DOHH2 (cell line): ENCODE measurements around the gene CRAT.

Source experiments
- H3F3A ChIP-seq: fragments of 200-600 bp; sonication (generic), shearing (Covaris generic); 2 replicates; pipeline ENCODE4 v1.6.0; 2016; ENCODE audit warnings: antibody characterized with exemption, mild to moderate bottlenecking; ENCODE audit not compliant: control insufficient read depth, insufficient read depth
- H3K27ac ChIP-seq: fragments of 200-600 bp; sonication (generic); 2 replicates; pipeline ENCODE4 v1.5.1; 2014; ENCODE audit warnings: low read depth, mild to moderate bottlenecking, low read length, moderate library complexity
- H3K27me3 ChIP-seq: fragments of 200-600 bp; sonication (generic); 2 replicates; pipeline ENCODE4 v1.6.1; 2014; ENCODE audit warnings: mild to moderate bottlenecking, low read length, mixed read lengths; ENCODE audit not compliant: control insufficient read depth
- H3K36me3 ChIP-seq: fragments of 200-600 bp; sonication (generic); 2 replicates; pipeline ENCODE4 v1.6.1; 2014; ENCODE audit warnings: mild to moderate bottlenecking, low read length, moderate library complexity, mixed read lengths; ENCODE audit not compliant: control insufficient read depth
- H3K4me1 ChIP-seq: fragments of 200-600 bp; sonication (generic); 2 replicates; pipeline ENCODE4 v1.6.1; 2014; ENCODE audit warnings: mild to moderate bottlenecking, low read length, mixed read lengths; ENCODE audit not compliant: control insufficient read depth
- H3K4me2 ChIP-seq: fragments of 200-600 bp; sonication (generic); 2 replicates; pipeline ENCODE4 v1.6.0; 2014; ENCODE audit warnings: mild to moderate bottlenecking, low read length, moderate library complexity
- H3K4me3 ChIP-seq: fragments of 200-600 bp; sonication (generic); 2 replicates; pipeline ENCODE4 v1.5.1; 2014; ENCODE audit warnings: mild to moderate bottlenecking, low read length, mixed read lengths
- H3K79me2 ChIP-seq: fragments of 200-600 bp; sonication (generic); 2 replicates; pipeline ENCODE4 v1.6.1; 2014; ENCODE audit warnings: mild to moderate bottlenecking, low read length, mixed read lengths; ENCODE audit not compliant: control insufficient read depth
- H3K9me2 ChIP-seq: fragments of 200-600 bp; sonication (generic); replicated peaks from 2 replicates; pipeline ENCODE4 v1.6.1; 2014; ENCODE audit warnings: mild to moderate bottlenecking, low read length, mixed read lengths; ENCODE audit not compliant: control insufficient read depth
- H3K9me3 ChIP-seq: fragments of 200-600 bp; sonication (generic); 2 replicates; pipeline ENCODE4 v1.6.1; 2014; ENCODE audit warnings: antibody characterized with exemption, low read length, mixed read lengths; ENCODE audit not compliant: control insufficient read depth, insufficient read depth
- H4K20me1 ChIP-seq: fragments of 200-600 bp; sonication (generic); 2 replicates; pipeline ENCODE4 v1.6.0; 2014; ENCODE audit warnings: low read depth, mild to moderate bottlenecking, antibody characterized with exemption, low read length, moderate library complexity; ENCODE audit not compliant: control insufficient read depth, insufficient read depth
- EZH2phosphoT487 ChIP-seq: fragments of 200-600 bp; sonication (generic); IDR thresholded peaks from 2 replicates; pipeline ENCODE4 v1.6.1; 2017; ENCODE audit warnings: borderline replicate concordance, mild to moderate bottlenecking, antibody characterized with exemption, low read length, moderate library complexity, mixed read lengths
- TF ChIP-seq, protein P1 (sequence below): fragments of 200-600 bp; sonication (generic); IDR thresholded peaks from one replicate; pipeline ENCODE4 v1.5.1; 2014; ENCODE audit warnings: antibody characterized with exemption, mild to moderate bottlenecking, low read depth, low read length; ENCODE audit not compliant: poor library complexity, severe bottlenecking

The CRAT gene

DNA sequence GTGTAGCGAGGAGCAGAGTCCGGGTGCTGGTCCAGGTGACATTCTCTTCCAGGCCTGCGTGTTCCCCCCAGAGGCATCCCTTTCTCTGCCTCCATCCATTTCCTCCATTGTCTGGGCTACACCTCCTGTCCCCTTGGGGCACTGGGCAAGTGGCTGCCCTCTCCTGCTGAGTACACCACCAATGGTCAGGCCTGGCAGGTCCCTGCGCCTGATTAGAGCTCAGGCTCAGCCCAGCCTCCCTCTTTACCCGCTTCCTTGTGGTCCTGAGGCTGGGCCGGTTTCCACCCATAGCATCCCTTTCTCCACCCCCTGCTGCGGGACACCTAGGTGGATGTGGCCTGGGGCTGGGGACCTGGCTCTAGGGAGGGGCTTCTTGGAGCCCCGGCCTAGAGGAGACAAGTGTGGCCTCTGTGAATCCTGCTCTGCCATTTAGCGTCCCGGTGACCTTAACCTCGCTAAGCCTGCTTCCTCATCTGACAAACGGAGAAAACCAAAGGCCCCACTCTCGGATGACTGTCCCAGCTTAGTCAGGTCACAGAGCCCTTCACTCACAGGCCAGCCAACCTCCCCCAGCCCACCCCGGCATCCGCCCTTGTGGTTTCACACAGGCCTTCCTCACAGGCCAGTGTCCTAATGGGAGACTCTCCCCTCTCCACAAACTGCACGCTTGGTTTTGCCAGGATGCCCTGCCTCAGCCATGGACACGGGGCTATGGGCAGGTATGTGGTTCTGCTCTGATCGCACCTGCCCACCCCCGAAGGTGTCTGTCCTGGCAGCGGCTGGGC is 16.8 kb downstream of the CRAT start:
- H3K79me2 ChIP-seq: no peaks in the 10 kb centered on the region
- H3F3A ChIP-seq: no peaks in the 10 kb centered on the region
- no peaks in the 10 kb centered on the region for H3K4me1 ChIP-seq
- no peak overlapping the region for H3K4me3 ChIP-seq
- H3K27me3 ChIP-seq: no peaks in the 10 kb centered on the region
- H3K4me2 ChIP-seq: no peak overlapping the region
- H3K9me3 ChIP-seq: no peaks in the 10 kb centered on the region
- H3K9me2 ChIP-seq: no peaks in the 10 kb centered on the region
- TF ChIP-seq EZH2phosphoT487: no peak
- TF ChIP-seq, protein P1, sequence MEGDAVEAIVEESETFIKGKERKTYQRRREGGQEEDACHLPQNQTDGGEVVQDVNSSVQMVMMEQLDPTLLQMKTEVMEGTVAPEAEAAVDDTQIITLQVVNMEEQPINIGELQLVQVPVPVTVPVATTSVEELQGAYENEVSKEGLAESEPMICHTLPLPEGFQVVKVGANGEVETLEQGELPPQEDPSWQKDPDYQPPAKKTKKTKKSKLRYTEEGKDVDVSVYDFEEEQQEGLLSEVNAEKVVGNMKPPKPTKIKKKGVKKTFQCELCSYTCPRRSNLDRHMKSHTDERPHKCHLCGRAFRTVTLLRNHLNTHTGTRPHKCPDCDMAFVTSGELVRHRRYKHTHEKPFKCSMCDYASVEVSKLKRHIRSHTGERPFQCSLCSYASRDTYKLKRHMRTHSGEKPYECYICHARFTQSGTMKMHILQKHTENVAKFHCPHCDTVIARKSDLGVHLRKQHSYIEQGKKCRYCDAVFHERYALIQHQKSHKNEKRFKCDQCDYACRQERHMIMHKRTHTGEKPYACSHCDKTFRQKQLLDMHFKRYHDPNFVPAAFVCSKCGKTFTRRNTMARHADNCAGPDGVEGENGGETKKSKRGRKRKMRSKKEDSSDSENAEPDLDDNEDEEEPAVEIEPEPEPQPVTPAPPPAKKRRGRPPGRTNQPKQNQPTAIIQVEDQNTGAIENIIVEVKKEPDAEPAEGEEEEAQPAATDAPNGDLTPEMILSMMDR: no peak
- no peak overlapping the region for H3K27ac ChIP-seq
- H3K36me3 ChIP-seq: peaks cover 15% of the 10 kb centered on the region
- no peaks in the 10 kb centered on the region for H4K20me1 ChIP-seq

DNA sequence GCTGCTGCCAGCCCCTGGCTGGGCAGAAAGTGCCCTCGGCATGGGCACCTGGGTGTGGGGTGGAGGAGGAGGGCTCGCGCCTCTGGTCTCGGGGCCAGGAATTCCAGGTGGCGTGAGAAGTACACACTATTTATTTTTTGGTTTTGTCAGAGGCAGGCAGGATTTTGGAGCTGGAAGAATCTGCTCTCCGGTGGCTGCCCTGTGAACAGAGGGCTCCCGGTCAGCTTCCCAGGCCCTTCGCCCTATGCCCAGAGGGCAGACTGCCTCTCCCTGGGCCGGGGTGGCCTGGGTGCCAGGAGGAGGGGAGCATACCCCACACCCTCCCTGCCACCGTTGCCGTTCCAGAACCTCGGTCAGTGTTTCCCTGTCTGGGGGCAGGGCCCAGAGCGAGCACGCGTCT is 21.3 kb downstream of the CRAT start:
- peaks cover 1% of the 10 kb centered on the region for H3K79me2 ChIP-seq
- peaks cover 39% of the 10 kb centered on the region for H3K36me3 ChIP-seq
- H3K4me1 ChIP-seq: no peaks in the 10 kb centered on the region
- H3K27me3 ChIP-seq: no peaks in the 10 kb centered on the region
- H3K9me3 ChIP-seq: no peaks in the 10 kb centered on the region
- H3K9me2 ChIP-seq: no peaks in the 10 kb centered on the region
- H4K20me1 ChIP-seq: no peaks in the 10 kb centered on the region
- no peak overlapping the region for H3K27ac ChIP-seq
- no peak overlapping the region for H3K4me3 ChIP-seq
- H3F3A ChIP-seq: no peaks in the 10 kb centered on the region
- TF ChIP-seq, protein P1: no peak
- TF ChIP-seq EZH2phosphoT487: no peak
- H3K4me2 ChIP-seq: no peak overlapping the region

DNA sequence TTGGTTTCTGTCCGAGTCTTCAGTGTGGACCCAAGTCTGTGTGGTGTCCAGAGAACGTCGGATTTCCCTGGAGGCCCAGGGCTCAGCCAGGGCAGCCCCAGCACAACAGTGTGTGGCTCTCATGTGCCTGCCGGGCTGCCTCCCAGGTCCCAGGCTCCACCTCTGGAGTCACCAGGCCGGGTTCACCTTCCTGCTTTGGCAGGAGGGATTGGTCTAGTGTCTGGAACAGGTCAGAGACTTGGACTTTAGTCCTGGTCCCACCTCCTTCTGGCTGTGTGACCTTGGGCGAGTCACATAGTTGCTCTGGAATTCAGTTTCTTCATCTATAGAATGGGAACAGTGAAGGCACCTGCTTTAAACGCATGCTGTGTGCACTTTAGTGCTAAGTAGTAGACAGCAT is 26.5 kb downstream of the CRAT start:
- Histone ChIP-seq H3K4me3 (no peak overlapping the region), H3K9me3 (no peaks in the 10 kb centered on the region), H3K9me2 (no peaks in the 10 kb centered on the region), H3F3A (no peaks in the 10 kb centered on the region), H3K36me3 (peaks cover 26% of the 10 kb centered on the region), H4K20me1 (peaks cover 8% of the 10 kb centered on the region; the same call in 1 of the 2 replicates), H3K27ac (no peak overlapping the region), H3K4me1 (peaks cover 19% of the 10 kb centered on the region), H3K4me2 (no peak overlapping the region), H3K27me3 (no peaks in the 10 kb centered on the region), H3K79me2 (peaks cover 33% of the 10 kb centered on the region)
- no peak for TF ChIP-seq EZH2phosphoT487
- TF ChIP-seq, protein P1: no peak
